Activated effector memory CD4-positive, alpha-beta T cell treated with anti-CD3 and anti-CD28 coated beads, Interleukin-2, amount 50 U/mL, for 16 hours (primary cell): Measurements from ENCODE around the gene CIROP.
"Not testable (repeated sequence)": the region's sequence is repeated elsewhere in the genome, so short reads cannot be mapped to it uniquely, and the experiment has no call there.

Experiments used
- DNase-seq: peaks from one replicate; pipeline ENCODE4 v3.0.0-alpha.2; 2020

CIROP gene

DNA sequence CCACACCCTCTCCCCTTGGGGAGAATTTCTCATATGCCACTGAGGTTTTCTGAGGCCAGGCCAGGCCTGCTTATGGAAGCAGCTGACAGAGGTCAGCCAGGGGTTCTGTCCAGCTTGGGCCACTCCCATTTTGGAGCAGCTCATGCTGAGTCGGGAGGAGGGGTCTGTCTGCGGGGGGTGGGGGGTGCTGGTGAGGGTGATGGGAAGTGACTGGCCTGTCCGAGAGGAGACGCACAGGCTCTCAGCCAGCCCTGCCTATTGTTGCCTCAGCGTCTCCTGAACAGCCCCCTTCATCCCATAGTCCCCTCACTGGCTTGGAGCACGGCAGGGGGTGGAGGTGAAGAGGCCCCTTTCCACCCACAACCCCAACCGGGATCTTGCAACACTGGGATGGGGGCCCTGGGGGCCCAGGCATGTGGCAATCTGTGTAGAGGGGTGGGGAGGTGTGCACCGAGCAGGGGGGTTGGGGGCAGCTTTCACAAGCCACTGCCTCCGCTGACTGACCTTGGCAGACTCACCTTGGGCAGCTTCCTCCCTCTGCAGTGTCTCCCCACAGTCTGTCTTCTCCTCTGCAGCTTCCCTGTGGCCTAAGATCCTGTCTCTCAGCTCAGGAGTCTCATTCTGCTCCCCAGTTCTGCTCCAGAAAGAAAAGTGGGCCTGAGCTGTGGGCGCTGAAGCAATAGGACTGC is 8.8 kb upstream of the CIROP start:
- peak; percentile 50 for DNase-seq

DNA sequence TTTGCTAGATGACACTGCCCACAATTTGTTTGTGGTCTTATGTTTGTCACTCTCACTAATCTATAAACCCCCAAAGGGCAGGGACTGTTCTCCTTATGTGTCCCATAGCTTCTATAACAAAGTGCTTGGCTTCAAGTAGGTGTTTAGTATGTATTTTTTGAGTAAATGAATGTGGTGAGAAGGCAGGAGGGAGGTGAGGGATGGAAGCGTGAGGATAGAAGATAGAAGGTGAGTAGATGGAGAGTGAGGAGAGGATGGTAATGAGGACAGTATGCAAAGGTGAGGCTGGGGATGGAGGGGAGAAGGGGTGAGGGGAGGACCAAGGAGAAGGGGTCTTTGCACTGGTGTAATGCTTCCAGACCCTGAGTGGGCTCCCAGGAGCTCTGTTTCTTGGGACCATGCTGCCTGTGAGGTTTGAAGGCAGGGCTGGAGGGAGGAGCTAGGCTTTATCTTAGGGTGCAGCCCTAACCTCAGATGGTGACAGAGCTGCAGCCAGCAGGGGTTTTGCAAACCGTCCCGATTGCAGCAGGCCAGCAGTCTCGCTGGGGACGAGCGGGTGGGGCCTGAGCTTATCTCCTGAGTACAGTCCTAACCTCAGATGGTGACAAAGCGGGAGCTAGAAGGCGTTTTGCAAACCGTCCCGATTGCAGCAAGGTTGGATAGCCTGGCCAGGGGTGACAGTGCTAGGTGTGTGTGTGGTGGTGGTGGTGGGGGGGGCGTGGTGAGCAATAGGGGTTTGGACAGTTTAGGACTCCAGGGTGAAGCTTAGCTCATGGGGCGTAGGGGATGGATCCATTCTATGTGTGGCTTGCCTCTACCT is 7.8 kb upstream of the CIROP start:
- peak; percentile 50 for DNase-seq

DNA sequence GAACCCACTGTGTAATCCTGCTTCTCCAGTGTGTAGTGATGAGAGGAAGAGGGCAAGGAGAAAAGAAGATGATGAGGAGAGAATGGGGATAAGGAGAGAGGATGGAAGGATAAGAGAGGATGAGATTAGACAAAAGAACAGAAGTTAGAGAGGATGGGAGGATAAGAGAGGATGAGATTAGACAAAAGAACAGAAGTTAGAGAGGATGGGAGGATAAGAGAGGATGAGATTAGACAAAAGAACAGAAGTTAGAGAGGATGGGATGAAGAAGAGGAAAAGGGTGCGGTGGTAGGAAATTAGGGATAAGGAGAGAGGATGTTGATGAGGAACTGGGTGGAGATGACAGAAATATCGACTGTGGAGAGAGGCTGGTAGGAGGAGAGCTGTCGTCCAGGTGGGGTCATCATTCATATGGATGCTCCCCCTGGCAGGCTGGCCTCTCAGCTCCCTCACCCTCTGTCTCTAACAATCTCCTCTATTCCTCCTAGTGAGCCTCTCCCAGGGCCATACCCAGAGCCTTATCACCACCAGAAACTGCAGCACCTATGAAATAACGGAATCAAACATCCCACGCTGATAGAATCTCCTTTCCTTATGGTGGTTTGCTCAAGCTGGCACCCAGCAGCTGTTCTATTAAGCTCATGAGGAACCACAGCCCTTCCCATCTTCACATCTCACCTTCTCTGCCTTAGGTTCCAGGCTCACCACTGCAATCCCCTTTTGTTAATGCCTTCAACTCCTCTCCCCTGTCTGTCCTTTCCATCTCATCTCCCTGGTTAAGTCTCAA is 6.0 kb upstream of the CIROP start:
- DNase-seq = no peak

DNA sequence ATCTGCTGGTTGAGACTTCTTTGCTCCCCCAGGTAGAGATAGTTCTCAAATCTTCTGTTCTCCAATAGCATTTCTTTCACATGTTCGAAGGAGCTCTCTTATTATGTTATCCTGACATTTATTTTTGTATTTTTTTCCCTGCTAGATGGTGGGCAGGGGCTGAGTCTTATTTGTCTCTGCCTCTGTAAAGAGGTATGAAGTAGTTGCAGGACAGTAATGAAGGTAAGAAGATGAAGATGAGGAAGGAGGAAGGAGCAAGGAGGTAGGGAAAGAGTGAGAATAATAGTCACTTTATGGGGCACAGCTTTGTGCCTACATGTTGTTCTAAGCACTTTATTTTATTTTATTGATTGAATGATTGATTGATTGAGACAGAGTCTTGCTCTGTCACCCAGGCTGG is 5.0 kb upstream of the CIROP start:
- no peak for DNase-seq

DNA sequence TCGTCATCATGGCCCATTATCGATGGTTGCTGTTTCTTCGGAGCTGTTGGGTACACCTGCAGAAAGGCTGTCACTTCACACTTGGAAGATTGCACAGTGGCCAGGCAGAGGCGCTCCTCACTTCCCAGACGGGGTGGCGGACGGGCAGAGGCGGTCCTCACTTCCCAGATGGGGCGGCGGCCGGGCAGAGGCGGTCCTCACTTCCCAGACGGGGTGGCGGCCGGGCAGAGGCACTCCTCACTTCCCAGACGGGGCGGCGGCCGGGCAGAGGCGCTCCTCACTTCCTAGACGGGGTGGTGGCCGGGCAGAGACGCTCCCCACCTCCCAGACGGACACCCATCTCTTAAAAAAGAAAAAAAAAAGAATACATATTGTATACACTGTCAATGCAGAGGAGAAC is 3.4 kb upstream of the CIROP start:
- DNase-seq = peak; percentile 24

DNA sequence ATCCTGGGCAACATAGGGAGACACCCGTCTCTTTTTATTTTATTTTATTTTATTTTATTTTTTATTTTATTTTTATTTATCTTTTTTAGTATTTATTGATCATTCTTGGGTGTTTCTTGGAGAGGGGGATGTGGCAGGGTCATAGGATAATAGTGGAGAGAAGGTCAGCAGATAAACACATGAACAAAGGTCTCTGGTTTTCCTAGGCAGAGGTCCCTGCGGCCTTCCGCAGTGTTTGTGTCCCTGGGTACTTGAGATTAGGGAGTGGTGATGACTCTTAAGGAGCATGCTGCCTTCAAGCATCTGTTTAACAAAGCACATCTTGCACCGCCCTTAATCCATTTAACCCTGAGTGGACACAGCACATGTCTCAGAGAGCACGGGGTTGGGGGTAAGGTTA is 2.8 kb upstream of the CIROP start:
- DNase-seq = not testable (repeated sequence)

DNA sequence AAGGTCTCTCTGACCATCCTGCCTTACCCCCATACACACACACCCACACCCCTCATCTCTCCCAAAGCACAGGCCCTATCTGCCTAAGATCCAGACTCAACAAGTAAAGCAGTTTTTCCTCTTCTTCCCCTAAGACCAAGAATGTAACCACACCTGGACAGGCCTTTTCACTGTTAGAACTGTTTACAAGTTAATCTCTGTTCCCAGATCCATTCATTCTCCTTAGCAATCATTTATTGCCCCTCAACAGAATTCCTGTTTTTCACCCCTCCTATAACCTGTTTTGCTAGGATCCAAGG is 1.9 kb upstream of the CIROP start:
- no peak for DNase-seq

DNA sequence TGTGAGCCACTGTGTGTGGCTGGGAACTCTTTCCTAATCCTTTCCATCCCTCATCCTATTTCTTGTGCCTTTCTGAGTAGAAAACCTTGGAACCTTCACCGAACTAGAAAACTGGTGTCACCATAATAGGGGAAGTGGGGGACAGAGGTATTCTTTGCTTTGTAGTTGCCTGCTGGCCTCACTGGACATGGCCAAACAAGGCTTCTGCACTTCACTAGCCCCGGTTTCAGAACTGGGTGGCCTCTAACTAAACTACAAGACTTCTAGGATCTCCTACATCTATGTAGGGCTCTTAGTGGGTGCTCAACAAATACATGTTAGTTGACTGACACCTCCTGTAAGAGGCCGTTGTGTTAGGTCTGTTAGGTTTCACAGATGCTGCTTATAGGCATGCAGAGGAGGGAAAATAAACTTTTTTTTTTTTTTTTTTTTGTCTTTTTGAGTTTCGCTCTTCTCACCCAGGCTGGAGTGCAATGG is 597 bp upstream of the CIROP start:
- no peak for DNase-seq

DNA sequence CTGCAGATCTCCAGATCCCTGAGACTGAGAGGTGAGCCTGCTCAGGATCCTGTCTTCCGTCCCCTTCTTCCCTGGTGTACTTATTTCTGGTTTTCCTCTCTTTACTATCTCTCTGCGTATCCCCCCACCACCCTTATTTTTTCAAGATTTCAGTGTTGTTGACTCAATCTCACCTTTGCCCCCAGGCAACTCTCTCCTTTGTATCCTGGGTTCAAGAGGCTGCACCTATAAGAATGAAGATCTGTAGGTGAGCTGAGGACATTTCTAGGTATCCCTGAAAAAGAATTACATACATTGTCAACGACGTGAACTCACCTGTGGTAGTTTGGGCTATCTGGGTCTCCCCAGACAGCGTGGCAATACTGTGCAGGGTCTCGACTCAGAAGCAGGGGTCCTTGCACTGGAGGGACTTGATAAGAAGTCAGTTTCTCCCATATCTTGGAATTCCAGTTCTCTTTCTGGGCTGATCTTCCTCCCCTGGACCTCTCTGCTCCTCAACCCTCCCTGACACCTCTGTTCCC is 659 bp downstream of the CIROP start:
- DNase-seq = no peak

DNA sequence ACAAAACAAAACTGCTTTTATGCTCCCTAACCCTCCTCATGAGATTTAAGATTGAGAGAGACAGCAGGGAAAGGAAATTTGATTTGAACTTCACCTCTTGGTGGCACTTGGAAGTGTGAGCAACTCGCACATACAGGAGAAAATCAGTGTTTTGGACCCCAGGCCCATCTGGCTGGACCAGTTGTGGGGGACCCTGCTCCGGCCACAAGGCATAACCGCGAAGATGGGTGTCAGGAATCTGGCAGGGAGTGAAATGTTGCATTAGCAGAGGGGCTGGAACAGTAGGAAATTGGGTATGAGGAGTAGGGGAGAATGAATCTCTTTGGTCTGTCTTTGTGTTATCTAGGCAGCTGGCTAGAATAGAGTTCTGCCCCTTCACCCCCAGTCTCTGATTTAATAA is 1.2 kb downstream of the CIROP start:
- no peak for DNase-seq

DNA sequence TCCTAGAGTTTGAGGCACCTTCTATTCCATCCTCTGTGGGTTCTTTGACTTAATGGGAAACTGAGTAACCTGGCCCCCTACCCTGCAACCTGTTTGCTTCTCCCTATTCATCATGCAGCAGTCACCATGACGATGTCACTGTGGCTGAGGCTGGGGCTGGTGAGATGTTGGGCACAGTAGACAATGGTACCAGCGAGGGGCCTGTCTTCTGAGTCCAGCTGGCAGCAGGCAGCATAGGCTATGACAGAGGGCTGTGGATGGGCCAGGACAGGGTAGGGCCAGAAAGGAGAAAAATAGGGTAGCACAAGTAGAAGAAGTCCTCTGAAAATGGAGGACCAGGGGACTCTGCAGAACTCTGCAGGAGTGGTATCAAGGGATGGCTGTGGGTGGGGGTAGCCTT is 2.0 kb downstream of the CIROP start:
- no peak for DNase-seq

DNA sequence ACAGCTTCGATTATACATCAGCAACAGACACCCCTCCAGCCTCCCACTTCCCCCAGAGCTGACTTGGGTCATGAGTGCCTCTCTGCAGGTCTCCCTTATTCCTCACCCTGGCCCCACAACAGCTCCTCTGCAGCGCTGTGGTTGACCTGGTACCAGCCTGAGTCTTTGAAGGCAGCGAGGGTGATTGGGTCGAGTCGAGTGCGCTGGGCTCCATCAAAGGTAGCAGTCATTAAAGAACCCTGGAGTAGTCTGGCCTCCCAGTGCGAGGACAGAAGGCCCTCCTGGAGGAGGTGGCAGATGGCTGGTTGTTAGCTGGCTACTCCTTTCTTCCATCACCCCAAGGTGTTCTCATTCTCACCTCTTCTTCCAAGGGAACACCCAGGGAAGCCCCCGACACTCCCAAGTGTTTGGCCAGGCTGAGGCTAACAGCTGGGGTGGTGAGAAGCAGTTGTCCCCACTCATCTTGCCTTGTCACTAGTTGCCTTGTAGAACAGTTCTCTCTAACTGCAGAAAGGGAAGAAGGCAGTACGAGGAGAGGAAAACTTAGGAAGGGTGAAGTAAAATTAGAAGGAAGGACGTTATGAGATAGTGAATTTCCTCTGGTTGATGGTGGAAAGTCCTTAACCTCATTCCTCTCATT is 2.7 kb downstream of the CIROP start:
- no peak for DNase-seq

DNA sequence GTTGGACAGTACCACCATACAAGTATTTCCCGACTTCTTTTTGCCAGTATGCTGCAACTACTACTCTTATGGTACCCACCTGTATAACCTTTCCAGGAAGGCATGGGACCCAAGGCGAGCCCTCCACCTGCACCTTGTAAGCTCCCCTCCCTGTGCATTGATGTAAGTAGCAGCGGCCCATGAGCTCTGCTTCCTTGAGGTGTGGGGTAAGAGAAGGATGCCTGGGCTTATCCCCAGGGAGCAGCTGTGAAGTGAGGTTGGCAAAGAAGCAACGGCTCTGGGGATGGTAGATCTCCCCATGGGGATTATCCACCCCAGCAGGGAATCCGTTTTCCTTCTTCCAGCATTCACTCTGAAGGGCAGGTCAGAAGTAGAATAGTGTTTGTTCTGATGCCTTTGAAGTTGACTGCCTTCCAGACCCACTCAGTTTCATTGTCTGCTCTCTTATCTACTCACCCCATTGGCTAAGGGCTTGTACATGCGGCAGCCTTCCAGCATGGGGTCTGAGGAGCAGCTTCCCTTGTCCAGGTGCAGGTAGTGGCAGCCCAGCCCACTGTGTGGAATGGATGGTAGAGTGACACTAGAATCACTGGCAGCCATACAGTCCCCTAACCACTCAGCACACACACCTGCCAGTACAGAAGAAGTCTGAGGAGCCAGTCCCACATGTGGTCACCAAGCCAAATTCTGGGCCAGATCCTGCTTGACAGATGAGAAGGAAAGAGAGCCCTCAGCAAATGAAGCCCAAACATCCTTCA is 3.4 kb downstream of the CIROP start:
- DNase-seq = no peak

DNA sequence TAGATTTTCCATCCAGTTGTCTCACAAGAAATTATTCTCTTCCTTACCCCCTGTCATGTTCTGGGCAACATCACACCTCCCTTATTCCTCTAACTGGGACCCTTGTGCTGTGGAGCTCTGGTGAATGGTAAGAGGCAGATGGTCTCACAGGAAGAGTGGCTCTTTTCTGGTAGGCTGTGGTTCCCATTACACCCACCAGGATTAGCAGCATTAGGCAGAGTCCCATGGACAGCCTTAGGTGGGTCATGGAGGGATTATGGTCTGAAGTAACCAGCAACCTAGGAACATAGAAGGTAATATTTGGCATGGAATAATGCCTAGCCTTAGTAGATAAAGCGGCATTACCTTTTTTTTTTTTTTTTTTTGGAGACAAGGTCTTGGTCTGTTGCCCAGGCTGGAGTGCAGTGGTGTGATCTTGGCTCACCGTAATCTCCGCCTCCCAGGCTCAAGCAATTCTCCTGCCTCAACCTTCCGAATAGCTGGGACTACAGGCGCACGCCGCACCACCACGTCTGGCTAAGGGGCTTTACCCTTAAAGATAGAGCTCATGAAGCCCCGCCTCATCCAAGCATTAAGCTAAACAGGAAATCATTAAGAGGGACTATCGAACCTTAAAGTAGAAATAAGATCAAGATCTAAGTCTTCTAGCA is 5.5 kb downstream of the CIROP start:
- no peak for DNase-seq

DNA sequence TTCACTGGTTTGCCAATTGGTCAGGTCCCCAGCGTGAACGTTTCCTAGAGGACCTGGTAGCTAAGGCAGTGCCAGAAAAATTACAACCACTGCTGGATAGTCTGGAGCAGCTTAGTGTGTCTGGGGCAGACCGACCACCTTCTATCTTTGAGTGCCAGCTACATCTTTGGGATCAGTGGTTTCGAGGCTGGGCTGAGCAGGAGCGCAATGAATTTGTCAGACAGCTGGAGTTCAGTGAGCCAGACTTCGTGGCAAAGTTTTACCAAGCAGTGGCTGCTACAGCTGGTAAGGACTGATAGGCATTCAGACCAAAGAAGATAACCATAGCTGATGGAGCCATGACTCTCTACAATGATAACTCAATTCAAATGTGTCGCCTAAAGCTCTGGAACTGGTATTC is 7.0 kb downstream of the CIROP start:
- peak; percentile 30 for DNase-seq

DNA sequence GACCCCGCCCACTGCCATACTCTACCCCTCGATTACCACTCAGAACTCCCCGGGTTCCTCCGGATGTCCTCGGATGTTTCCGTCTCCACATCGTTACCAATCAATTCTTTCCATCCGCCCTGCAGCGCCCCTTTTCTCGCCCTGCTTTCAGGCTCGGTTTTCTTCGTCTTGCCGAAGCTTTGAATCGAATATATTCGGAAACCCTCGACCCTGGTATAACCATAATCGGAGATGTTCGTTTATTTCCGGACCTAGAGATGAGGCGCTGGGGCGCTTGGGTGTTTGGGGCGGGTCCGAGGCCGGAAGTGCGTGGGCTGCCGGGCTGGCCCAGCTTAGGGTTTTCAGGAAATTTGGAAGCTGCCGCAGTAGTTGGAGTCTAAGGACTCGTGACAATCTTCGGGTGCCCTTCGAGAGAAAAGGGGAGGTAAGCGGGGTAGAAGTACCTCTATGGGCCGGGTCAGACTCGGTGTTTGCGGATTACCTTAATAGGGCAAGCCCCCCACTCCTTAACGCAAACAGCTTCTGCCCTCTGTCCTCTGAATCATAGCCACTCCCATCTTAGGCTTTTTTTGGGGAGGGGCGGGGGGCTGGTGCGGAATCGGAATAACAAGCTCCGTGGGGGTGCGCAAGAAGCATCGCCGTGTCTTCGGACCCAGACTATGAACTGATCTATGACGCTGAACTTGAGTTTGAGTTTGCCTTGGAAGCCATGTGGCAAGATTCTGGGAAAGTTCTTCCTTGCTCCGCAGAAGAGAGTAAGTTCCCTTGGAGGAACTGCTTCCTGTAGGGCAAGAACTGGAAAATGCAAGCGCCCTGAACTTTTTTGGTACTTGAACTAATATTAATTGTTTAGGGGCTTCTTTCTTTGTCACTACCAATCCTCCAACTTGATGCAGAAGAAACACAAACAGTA is 9.3 kb downstream of the CIROP start, which contains the start of gene C14orf119:
TSS of gene C14orf119 (plus strand) at position 310 of the 913 bp plus-strand sequence. CDS start 2,154 bp downstream, outside the sequence.
- DNase-seq = peak; percentile 99

DNA sequence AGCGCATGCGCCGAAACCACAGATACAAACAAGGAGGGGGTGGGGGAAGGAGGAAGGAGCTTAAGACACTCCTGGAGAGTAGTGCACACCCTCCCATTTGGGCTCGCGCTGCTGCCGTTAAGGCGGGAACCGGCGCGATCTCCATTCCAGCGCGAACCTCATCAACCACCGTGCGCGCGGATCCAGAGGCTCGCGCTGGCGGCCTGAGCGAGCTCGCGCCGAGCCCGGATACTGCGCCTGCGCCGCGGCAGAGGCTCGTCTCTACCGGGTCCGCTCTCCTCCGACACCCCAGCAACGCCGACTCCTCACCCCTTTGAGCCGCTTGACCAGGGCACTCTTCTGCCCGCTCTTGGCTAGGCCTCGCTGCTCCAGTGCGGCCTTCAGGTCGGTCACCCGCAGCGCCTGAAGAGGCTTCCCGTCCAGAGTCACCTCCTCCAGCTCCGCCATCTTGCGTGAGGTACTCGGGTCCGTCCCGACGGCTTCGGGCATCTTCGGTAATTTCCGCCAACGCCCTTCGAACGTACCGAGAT is 10.1 kb downstream of the CIROP start, which contains the start of gene ACIN1:
TSS of gene ACIN1 (minus strand) at position 471 of the 530 bp plus-strand sequence. CDS start at position 447, 24 bp downstream.
- DNase-seq = peak; percentile 89

DNA sequence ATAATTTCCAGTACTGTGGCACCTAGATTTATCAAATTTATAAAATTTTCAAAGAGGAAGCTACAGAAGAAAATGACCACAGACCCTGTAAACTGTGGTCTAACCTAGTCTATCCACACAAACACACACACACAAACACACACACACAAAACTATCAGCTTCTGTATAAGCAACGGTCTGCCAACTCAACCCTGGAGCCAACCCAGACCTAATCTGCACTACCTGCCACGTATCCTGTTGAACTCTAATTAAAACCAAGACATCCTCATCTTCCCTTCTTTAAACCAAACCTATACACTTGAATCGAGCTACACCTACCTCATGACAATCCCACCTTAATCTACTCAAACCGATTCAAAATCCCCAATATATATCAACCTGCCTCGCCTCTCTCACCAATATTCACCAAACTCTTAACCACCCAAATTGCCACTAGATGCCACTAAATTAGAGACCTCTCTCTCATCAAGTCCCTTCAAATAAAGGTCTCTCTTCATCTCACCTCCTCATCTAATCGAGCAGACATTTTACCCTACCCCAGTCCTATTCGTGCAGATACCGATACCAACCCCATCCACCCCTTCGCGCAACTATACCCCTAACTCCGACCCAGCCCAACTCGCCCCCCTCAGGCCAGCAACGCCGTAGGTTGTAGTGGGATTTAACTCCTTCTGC is 10.7 kb downstream of the CIROP start:
- peak; percentile 42 for DNase-seq

DNA sequence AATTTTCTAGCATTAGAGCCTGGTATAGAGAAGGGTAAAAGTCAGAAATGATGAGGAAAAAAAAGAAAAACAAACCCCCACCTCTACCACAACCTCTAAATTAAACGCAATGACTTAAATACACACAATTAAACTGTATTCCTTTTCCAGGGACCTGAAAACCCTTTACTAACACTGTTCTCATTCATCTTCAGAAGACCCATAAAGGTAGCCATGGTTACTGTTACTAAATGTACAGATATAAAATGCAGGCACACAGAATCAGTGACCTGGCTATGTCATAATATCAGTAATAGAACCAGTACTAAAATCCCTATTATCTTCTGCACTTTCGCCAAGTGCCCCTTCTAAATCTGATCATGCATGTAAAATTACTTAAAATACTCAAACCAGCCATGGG is 11.3 kb downstream of the CIROP start:
- no peak for DNase-seq
